Measurements from ENCODE around the gene CAPZA3. TPM values are rescaled to one million over a fixed set of nuclear protein-coding genes. Genes with fewer than 3 reads are reported as not detected.

CAPZA3 gene, protein sequence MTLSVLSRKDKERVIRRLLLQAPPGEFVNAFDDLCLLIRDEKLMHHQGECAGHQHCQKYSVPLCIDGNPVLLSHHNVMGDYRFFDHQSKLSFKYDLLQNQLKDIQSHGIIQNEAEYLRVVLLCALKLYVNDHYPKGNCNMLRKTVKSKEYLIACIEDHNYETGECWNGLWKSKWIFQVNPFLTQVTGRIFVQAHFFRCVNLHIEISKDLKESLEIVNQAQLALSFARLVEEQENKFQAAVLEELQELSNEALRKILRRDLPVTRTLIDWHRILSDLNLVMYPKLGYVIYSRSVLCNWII
- 0.14 TPM in 1 of 2 replicates, not detected in the other for total RNA-seq

DNA sequence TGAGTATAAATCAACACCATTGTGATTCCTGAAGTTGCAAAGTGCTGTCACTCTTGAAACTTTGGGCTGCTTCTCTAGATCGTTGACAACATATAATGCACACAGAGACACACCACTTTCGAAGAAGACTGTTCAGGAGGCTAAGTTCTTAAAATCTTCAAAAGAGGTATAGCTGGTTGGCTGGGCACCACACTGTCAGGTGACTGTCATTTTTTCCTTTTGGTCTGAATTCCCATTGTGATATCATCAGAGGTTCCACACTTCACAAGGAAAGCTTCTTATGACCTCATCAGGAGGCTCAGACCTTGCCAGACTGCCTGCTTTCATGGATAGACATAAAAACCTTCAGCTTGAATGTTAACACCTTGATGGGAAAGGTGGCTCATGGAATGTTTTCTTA, at the start of gene CAPZA3, which contains the start of gene PLCZ1:
Gene CAPZA3, plus strand, starts transcription at position 301 of the 400 bp plus-strand sequence. CDS start 150 bp downstream, outside the sequence.
Gene PLCZ1, minus strand, starts transcription at position 194 of the 400 bp plus-strand sequence. CDS start 641 bp downstream, outside the sequence.

Other genes with a start within 250 kb of the CAPZA3 start
- not detected in 2 replicates for gene PLCZ1, start 107 bp upstream of the CAPZA3 start, total RNA-seq